Liver (tissue), 9 donors: ENCODE data around the gene HNMT. TPM values are rescaled to one million over a fixed set of nuclear protein-coding genes. Genes with fewer than 3 reads are reported as not detected.

Source experiments
- DNase-seq: peaks from one replicate; pipeline ENCODE4 v3.0.0-alpha.2; 2017; ENCODE audit warnings: low spot score
- H3K27ac ChIP-seq, 2 donors: one replicate each; pipeline ENCODE4 v1.7.0; 2013; ENCODE audit warnings: inconsistent platforms in 2 of 2, low read length in 2 of 2, control low read depth in 1 of 2, low read depth in 1 of 2, mild to moderate bottlenecking in 1 of 2
- H3K27me3 ChIP-seq, 4 donors: one replicate each; pipeline versions ENCODE4 v1.6.1 to v1.7.0; 2013; ENCODE audit warnings: low read length in 3 of 4, inconsistent platforms in 1 of 4, mild to moderate bottlenecking in 1 of 4, moderate library complexity in 1 of 4; ENCODE audit not compliant: control insufficient read depth in 4 of 4, insufficient read depth in 4 of 4
- H3K36me3 ChIP-seq, 4 donors: one replicate each; pipeline versions ENCODE4 v1.6.1 to v1.7.0; 2013; ENCODE audit warnings: low read length in 3 of 4, mild to moderate bottlenecking in 3 of 4, low read depth in 1 of 4, moderate library complexity in 1 of 4; ENCODE audit not compliant: control insufficient read depth in 4 of 4, insufficient read depth in 3 of 4
- H3K4me1 ChIP-seq, 4 donors: one replicate each; pipeline versions ENCODE4 v1.6.1 to v1.7.0; 2013; ENCODE audit warnings: low read length in 3 of 4, mild to moderate bottlenecking in 3 of 4, moderate library complexity in 1 of 4; ENCODE audit not compliant: control insufficient read depth in 4 of 4, insufficient read depth in 4 of 4
- H3K4me3 ChIP-seq, 3 donors: one replicate each; pipeline versions ENCODE4 v1.6.1 to v1.7.0; 2013; ENCODE audit warnings: low read length in 3 of 3, control low read depth in 1 of 3, low read depth in 1 of 3, mild to moderate bottlenecking in 1 of 3
- H3K9ac ChIP-seq, 2 donors: one replicate each; pipeline ENCODE4 v1.7.0; 2013; ENCODE audit warnings: low read length in 2 of 2, mild to moderate bottlenecking in 2 of 2, moderate library complexity in 2 of 2, control low read depth in 1 of 2, low read depth in 1 of 2
- H3K9me3 ChIP-seq, 4 donors: one replicate each; pipeline versions ENCODE4 v1.6.1 to v1.7.0; 2013; ENCODE audit warnings: low read length in 3 of 4; ENCODE audit not compliant: control insufficient read depth in 4 of 4
- ATF3 ChIP-seq: IDR thresholded peaks from 2 replicates; pipeline ENCODE4 v1.6.1; 2016; ENCODE audit warnings: antibody characterized with exemption
- CTCF ChIP-seq: fragments of 150-350 bp; IDR thresholded peaks from 2 replicates; pipeline ENCODE4 v1.5.1; 2017; ENCODE audit warnings: improper control_type of control experiment, low read depth, low read length; ENCODE audit not compliant: missing input control
- EGR1 ChIP-seq, 2 donors: IDR thresholded peaks; 2 replicates each; pipeline ENCODE4 v1.6.1; 2016 to 2018; ENCODE audit warnings: antibody characterized with exemption in 2 of 2, low read depth in 2 of 2
- FOXA1 ChIP-seq: IDR thresholded peaks from 2 replicates; pipeline ENCODE4 v1.6.1; 2016; ENCODE audit warnings: antibody characterized with exemption
- FOXA2 ChIP-seq: IDR thresholded peaks from 2 replicates; pipeline ENCODE4 v1.6.1; 2016; ENCODE audit warnings: antibody characterized with exemption
- GABPA ChIP-seq, 2 donors: IDR thresholded peaks in 1 of 2; conservative IDR thresholded peaks in 1 of 2; 2 replicates each; pipeline ENCODE4 v1.6.1; 2016; ENCODE audit warnings: antibody characterized with exemption in 2 of 2, mild to moderate bottlenecking in 1 of 2, moderate library complexity in 1 of 2
- HNF4A ChIP-seq, 2 donors: conservative IDR thresholded peaks; 2 replicates each; pipeline ENCODE4 v1.6.1; 2016; ENCODE audit warnings: antibody characterized with exemption in 2 of 2, mild to moderate bottlenecking in 2 of 2
- HNF4G ChIP-seq: IDR thresholded peaks from 2 replicates; pipeline ENCODE4 v1.6.1; 2016; ENCODE audit warnings: antibody characterized with exemption
- JUND ChIP-seq, 2 donors: IDR thresholded peaks; 2 replicates each; pipeline ENCODE4 v1.6.1; 2016; ENCODE audit warnings: antibody characterized with exemption in 2 of 2
- MAX ChIP-seq: IDR thresholded peaks from 2 replicates; pipeline ENCODE4 v1.6.1; 2016; ENCODE audit warnings: antibody characterized with exemption
- NR2F2 ChIP-seq: IDR thresholded peaks from 2 replicates; pipeline ENCODE4 v1.6.1; 2016; ENCODE audit warnings: antibody characterized with exemption
- RAD21 ChIP-seq, 2 donors: IDR thresholded peaks; 2 replicates each; pipeline ENCODE4 v1.6.1; 2016; ENCODE audit warnings: antibody characterized with exemption in 2 of 2, mild to moderate bottlenecking in 2 of 2
- REST ChIP-seq: IDR thresholded peaks from 2 replicates; pipeline ENCODE4 v1.6.1; 2016; ENCODE audit warnings: antibody characterized with exemption, mild to moderate bottlenecking
- RXRA ChIP-seq, 2 donors: IDR thresholded peaks; 2 replicates each; pipeline ENCODE4 v1.6.1; 2017 to 2018; ENCODE audit warnings: antibody characterized with exemption in 2 of 2, mild to moderate bottlenecking in 1 of 2
- SP1 ChIP-seq: IDR thresholded peaks from 2 replicates; pipeline ENCODE4 v1.6.1; 2018; ENCODE audit warnings: antibody characterized with exemption, mild to moderate bottlenecking
- TAF1 ChIP-seq: conservative IDR thresholded peaks from 2 replicates; pipeline ENCODE4 v1.6.1; 2016; ENCODE audit warnings: antibody characterized with exemption, mild to moderate bottlenecking
- YY1 ChIP-seq: IDR thresholded peaks from 2 replicates; pipeline ENCODE4 v1.6.1; 2016; ENCODE audit warnings: antibody characterized with exemption, mild to moderate bottlenecking
- ZBTB33 ChIP-seq: IDR thresholded peaks from 2 replicates; pipeline ENCODE4 v1.6.1; 2016; ENCODE audit warnings: antibody characterized with exemption
- WGBS: extraction: QIAGEN DNeasy Blood & Tissue Kit; methylation state at CpG from one replicate; pipeline ENCODE4 v1.1.7; 2013; 5-methylcytosine and 5-hydroxymethylcytosine counted together
- polyA plus RNA-seq, 2 donors: library from polyadenylated mRNA; stranded (reverse) in 1 of 2; unstranded in 1 of 2; fragments of 200-250 nt in 1 of 2; fragments of >200 nt in 1 of 2; fragmentation: Nextera tagmentation in 1 of 2; extraction: Ambion mirVana in 1 of 2; gene quantifications; one replicate each; pipeline versions ENCODE4 v1.2.1 to v1.2.3, GENCODE V29; 2013 to 2015
- total RNA-seq, 2 donors: library from RNA; depleted of rRNA; stranded (reverse); fragments of >200 nt; gene quantifications; one replicate each; pipeline ENCODE4 v1.2.3, GENCODE V29; 2014
- donor health status: healthy.
- donor health status: healthy.
- donor health status: healthy.
- donor health status: healthy.
- donor health status: healthy.

HNMT gene
- total and polyA plus RNA-seq, 4 donors: 44.4 to 103 (median 78.5) TPM

GRCh38 chr2:137930146-137930545 lies 34.1 kb upstream of the HNMT start:
- 96% methylated on average over 3 of the region's 3 CpGs for WGBS
- TF ChIP-seq YY1 (no peak), RAD21 (IDR thresholded peaks at IDR 0.05) (no peak), TAF1 (no peak), FOXA1 (no peak), HNF4A (conservative IDR thresholded peaks at IDR 0.05) (no peak), REST (no peak), GABPA (IDR thresholded peaks at IDR 0.05 in 1 of 2, conservative IDR thresholded peaks at IDR 0.05 in 1 of 2) (no peak), CTCF (no peak), SP1 (no peak), ZBTB33 (no peak), FOXA2 (no peak), HNF4G (no peak), NR2F2 (no peak), MAX (no peak), EGR1 (IDR thresholded peaks at IDR 0.05; ENCODE audit: low read depth in 2 of 2) (no peak), RXRA (IDR thresholded peaks at IDR 0.05) (no peak)

GRCh38 chr2:137935591-137935990 lies 28.7 kb upstream of the HNMT start:
- H3K27ac ChIP-seq: no peak overlapping the region
- peaks cover 0 to 3% (median 0%) of the 10 kb centered on the region in 4 donors for H3K36me3 ChIP-seq
- H3K4me3 ChIP-seq: no peak overlapping the region
- no peak for DNase-seq
- peaks cover 0 to 28% (median 17%) of the 10 kb centered on the region in 4 donors for H3K4me1 ChIP-seq
- 83% methylated on average over 1 of the region's 1 CpG for WGBS
- no peaks in the 10 kb centered on the region for H3K27me3 ChIP-seq
- H3K9ac ChIP-seq: no peak overlapping the region
- H3K9me3 ChIP-seq: no peaks in the 10 kb centered on the region
- TF ChIP-seq HNF4A (conservative IDR thresholded peaks at IDR 0.05) (no peak), ZBTB33 (no peak), ATF3 (no peak), GABPA (IDR thresholded peaks at IDR 0.05 in 1 of 2, conservative IDR thresholded peaks at IDR 0.05 in 1 of 2) (no peak), JUND (IDR thresholded peaks at IDR 0.05) (no peak), CTCF (no peak), RXRA (IDR thresholded peaks at IDR 0.05) (no peak), EGR1 (IDR thresholded peaks at IDR 0.05; ENCODE audit: low read depth in 2 of 2) (no peak), MAX (no peak), HNF4G (no peak), NR2F2 (no peak)

More at GRCh38 chr2:137930146-137930545, 34.1 kb upstream of the HNMT start:
- DNase-seq: no peak
- H3K9me3 ChIP-seq: no peaks in the 10 kb centered on the region
- no peaks in the 10 kb centered on the region for H3K36me3 ChIP-seq
- no peaks in the 10 kb centered on the region for H3K4me1 ChIP-seq
- no peaks in the 10 kb centered on the region for H3K27me3 ChIP-seq
- no peak overlapping the region for H3K4me3 ChIP-seq
- H3K9ac ChIP-seq: no peak overlapping the region
- H3K27ac ChIP-seq: no peak overlapping the region
